Transverse colon (tissue), 4 donors: ENCODE data around the gene DENND2A. TPM values are rescaled to one million over a fixed set of nuclear protein-coding genes. Genes with fewer than 3 reads are reported as not detected.

Source experiments
- DNase-seq: peaks from one replicate; pipeline ENCODE4 v3.0.0-alpha.2; 2019
- H3K27ac ChIP-seq, 4 donors: fragments of 200-600 bp; sonication (generic); 2 replicates each; pipeline ENCODE4 v1.5.1; 2016 to 2018; ENCODE audit warnings: inconsistent platforms in 4 of 4
- H3K27me3 ChIP-seq: fragments of 200-600 bp; sonication (generic); 2 replicates; pipeline ENCODE4 v1.5.1; 2017; ENCODE audit warnings: inconsistent platforms
- H3K36me3 ChIP-seq, 4 donors: fragments of 200-600 bp; sonication (generic); 2 replicates each; pipeline ENCODE4 v1.5.1; 2017 to 2019; ENCODE audit warnings: inconsistent platforms in 4 of 4
- H3K4me1 ChIP-seq, 4 donors: fragments of 200-600 bp; sonication (generic); 2 replicates each; pipeline ENCODE4 v1.5.1; 2017 to 2020; ENCODE audit warnings: inconsistent platforms in 4 of 4
- H3K4me3 ChIP-seq, 4 donors: fragments of 200-600 bp; sonication (generic); 1 replicate in 1 of 4; 2 replicates in 3 of 4; pipeline versions ENCODE4 v1.5.1 to v1.6.1; 2017 to 2019; ENCODE audit warnings: inconsistent platforms in 4 of 4
- H3K9me3 ChIP-seq, 2 donors: fragments of 200-600 bp; sonication (generic); 2 replicates each; pipeline ENCODE4 v1.5.1; 2017 to 2019; ENCODE audit warnings: inconsistent platforms in 2 of 2
- EP300 ChIP-seq: sonication (generic); formaldehyde crosslinking; IDR thresholded peaks from one replicate; pipeline ENCODE4 v1.6.1; 2017; ENCODE audit warnings: antibody characterized with exemption, low read depth
- POLR2A ChIP-seq: fragments of 450-650 bp; IDR thresholded peaks from one replicate; pipeline ENCODE4 v1.6.1; 2016; ENCODE audit warnings: antibody characterized with exemption, mild to moderate bottlenecking, moderate library complexity
- POLR2AphosphoS5 ChIP-seq, 3 donors: sonication (generic); formaldehyde crosslinking; IDR thresholded peaks; one replicate each; pipeline ENCODE4 v1.6.1; 2016; ENCODE audit warnings: antibody characterized with exemption in 3 of 3
- WGBS, 2 donors: methylation state at CpG; one replicate each; pipeline ENCODE4 v1.1.5; 2018; ENCODE audit warnings: low coverage in 1 of 2; 5-methylcytosine and 5-hydroxymethylcytosine counted together
- in situ Hi-C, 4 donors: fragments of 200-750 bp; cut with MboI; loops; one replicate each; pipeline versions ENCODE4 v1.15.0 to v1.15.1; 2017; ENCODE audit warnings: low sequenced_read_pairs in 3 of 4, low pct_ligation_motif_present in 1 of 4, low pct_unique_long_range_greater_than_20kb in 1 of 4
- intact Hi-C: fragments of 100-400 bp; cut with DNase I; formaldehyde crosslinking; loops from one replicate; pipeline ENCODE4 v1.15.1; 2023; ENCODE audit warnings: low total_unique reads
- total RNA-seq, 4 donors: library from RNA; depleted of rRNA; stranded (reverse); fragments of >200 nt; gene quantifications; one replicate each; pipeline ENCODE4 v1.1.0, GENCODE V29; 2016
- TF ChIP-seq, protein P1 (sequence below), 5 experiments: fragments of 200-600 bp in 3 of 5; fragments of 450-650 bp in 2 of 5; sonication (generic) in 3 of 5; IDR thresholded peaks; 1 replicate in 2 of 5; 2 replicates in 3 of 5; pipeline ENCODE4 v1.5.1; 2016 to 2017; ENCODE audit warnings: antibody characterized with exemption in 5 of 5, inconsistent platforms in 3 of 5, mild to moderate bottlenecking in 2 of 5, moderate library complexity in 1 of 5

Gene DENND2A
- total RNA-seq, 4 donors from 2014 or later: 4.1 to 19.9 (median 7.1) TPM

DNA sequence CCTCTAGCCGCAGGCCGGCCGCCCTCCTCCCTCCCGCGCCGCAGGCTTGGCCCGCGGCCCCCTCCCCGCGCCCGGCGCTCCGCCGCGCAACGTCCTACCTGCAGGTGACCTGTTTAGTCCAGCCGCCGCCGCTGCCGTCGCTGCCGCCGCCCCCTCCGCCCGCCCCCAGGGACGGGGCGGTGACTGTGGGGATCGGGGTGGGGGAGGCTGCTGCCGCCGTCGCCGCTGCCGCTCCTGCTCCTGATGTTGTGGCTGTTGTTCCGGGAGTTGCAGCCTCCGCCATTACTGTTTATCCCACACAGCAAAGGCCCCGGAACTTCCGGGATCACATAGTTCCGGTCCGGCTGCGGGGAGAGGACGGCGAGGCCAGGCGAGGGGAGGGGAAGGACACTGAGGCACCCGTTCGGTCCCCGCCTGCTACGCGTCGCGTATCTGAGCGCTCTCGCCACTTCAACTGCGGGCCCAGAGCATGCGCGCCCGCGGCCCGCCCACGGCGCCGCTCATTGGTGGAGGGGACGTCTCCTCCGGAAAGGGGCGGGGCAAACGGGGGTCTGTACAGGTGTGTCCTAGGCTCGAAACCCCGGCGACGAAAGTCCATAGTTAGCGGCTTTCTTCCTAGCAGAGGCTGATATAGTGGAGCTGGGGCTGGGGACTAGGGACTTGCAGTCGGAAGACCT, 161.4 kb downstream of the DENND2A start, which contains the start of gene MKRN1:
MKRN1 (minus strand) TSS at position 444 of the 677 bp plus-strand sequence; CDS start at position 283, 161 bp downstream.
- peak within 1 kb of the TSS; percentile 96 to 98 (median 97) for H3K27ac ChIP-seq
- peak; percentile 97 for DNase-seq
- peak within 1 kb of the TSS; percentile 90 to 98 (median 94) for H3K4me3 ChIP-seq
- no peaks in the 10 kb centered on the region for H3K27me3 ChIP-seq
- 0% methylated on average over 52 of the region's 71 CpGs; no CpG with 5 or more reads in 1 of the 2 donors for WGBS, 2 donors
- no peaks in the 10 kb centered on the region for H3K36me3 ChIP-seq
- intact Hi-C loops (loop anchor here (5.0 kb wide), 1 partner anchor 173 kb away; no protein-coding TSS in a partner anchor), in situ Hi-C loops (no loop called here)
- TF ChIP-seq POLR2AphosphoS5 (IDR thresholded peaks at IDR 0.05) (peak; percentile 90 to 96 (median 90)), POLR2A (peak; percentile 91), EP300 (no peak)
- TF ChIP-seq, protein P1, sequence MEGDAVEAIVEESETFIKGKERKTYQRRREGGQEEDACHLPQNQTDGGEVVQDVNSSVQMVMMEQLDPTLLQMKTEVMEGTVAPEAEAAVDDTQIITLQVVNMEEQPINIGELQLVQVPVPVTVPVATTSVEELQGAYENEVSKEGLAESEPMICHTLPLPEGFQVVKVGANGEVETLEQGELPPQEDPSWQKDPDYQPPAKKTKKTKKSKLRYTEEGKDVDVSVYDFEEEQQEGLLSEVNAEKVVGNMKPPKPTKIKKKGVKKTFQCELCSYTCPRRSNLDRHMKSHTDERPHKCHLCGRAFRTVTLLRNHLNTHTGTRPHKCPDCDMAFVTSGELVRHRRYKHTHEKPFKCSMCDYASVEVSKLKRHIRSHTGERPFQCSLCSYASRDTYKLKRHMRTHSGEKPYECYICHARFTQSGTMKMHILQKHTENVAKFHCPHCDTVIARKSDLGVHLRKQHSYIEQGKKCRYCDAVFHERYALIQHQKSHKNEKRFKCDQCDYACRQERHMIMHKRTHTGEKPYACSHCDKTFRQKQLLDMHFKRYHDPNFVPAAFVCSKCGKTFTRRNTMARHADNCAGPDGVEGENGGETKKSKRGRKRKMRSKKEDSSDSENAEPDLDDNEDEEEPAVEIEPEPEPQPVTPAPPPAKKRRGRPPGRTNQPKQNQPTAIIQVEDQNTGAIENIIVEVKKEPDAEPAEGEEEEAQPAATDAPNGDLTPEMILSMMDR (IDR thresholded peaks at IDR 0.05): peak in 2 of 5 experiments; percentile 4 to 28
- peaks cover 14 to 37% (median 23%) of the 10 kb centered on the region in 4 donors for H3K4me1 ChIP-seq
- no peaks in the 10 kb centered on the region for H3K9me3 ChIP-seq

DNA sequence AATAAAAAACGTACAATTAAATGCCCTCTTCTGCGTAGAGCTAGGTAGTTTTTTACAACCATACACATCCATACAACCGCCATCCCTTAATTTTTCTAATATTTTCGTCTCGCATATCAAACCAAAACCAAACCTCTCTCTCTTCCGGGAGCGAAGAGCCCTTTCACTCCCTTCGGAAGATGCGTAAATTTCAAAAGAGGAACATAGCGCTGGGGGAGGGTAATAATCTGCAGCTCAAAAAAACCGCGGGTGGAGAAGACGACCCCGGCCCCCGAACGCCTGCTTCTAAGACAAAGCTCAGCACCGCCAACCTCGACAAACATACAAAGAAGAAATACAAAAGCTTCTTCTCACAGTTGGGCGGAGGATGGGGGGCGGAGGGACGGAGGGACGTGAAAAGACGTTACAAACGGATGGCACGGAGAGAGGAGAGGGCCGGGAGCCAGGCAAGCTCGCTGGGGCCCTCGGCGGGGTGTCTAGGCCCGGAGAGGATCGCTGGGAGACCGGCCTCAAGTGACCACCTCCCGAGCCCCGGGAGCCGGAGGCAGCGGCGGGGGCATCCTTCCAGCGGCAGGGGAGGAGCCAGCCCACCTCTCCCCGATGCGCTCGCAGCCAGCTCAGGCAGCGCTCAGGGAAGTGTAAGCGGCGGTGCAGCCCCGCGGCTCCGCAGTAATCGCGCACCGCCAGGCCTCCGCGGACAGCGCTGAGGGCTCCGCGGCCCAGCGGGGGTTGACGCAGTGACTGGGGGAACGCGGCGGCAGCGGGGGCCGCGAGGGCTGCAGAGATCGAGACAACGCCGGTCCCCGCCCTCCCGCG, 162.2 kb downstream of the DENND2A start:
- no peaks in the 10 kb centered on the region for H3K36me3 ChIP-seq
- TF ChIP-seq, protein P1 (IDR thresholded peaks at IDR 0.05): no peak
- TF ChIP-seq EP300: no peak
- TF ChIP-seq POLR2AphosphoS5 (IDR thresholded peaks at IDR 0.05): no peak
- no peak for TF ChIP-seq POLR2A
- no peaks in the 10 kb centered on the region for H3K27me3 ChIP-seq
- peaks cover 14 to 37% (median 23%) of the 10 kb centered on the region in 4 donors for H3K4me1 ChIP-seq
- in situ Hi-C loops (no loop called here), intact Hi-C loops (loop anchor here (5.0 kb wide), 1 partner anchor 174 kb away; no protein-coding TSS in a partner anchor)
- H3K27ac ChIP-seq: peak overlapping the region; percentile 96 to 98 (median 97)
- peak overlapping the region; percentile 90 to 98 (median 94) for H3K4me3 ChIP-seq
- 0 to 1% methylated on average over 31 to 40 of the region's 69 CpGs for WGBS, 2 donors
- DNase-seq: peak; percentile 43
- H3K9me3 ChIP-seq: no peaks in the 10 kb centered on the region

DNA sequence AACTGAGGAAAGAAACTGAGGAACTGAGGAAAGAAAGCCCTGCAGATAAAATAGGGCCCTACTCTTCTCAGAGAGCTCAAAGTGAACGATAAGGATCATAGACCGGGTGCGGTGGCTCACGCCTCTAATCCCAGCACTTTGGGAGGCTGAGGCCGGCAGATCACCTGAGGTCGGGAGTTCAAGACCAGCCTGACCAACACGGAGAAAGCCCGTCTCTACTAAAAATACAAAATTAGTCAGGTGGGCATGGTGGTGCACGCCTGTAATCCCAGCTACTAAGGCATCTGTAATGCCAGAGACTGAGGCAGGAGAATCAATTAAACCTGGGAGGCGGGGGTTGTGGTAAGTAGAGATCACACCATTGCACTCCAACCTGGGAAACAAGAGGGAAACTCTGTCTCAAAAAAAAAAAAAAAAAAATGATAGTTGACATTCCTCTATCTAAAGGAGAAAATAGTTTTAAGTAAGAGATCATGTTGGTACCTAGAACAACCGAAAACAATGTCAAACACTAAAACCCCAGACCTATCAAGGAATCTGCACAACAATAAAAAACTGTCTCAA, 163.8 kb downstream of the DENND2A start:
- H3K4me1 ChIP-seq: peaks cover 14 to 37% (median 23%) of the 10 kb centered on the region in 4 donors
- peak overlapping the region; percentile 96 to 98 (median 97) for H3K27ac ChIP-seq

More for the DNA sequence above, 163.8 kb downstream of the DENND2A start:
- intact Hi-C loops (loop anchor here (5.0 kb wide), 1 partner anchor 176 kb away; no protein-coding TSS in a partner anchor), in situ Hi-C loops (no loop called here)
- H3K9me3 ChIP-seq: no peaks in the 10 kb centered on the region
- peak overlapping the region in 3 of 4 donors; percentile 90 to 95 (median 94) for H3K4me3 ChIP-seq
- DNase-seq: no peak
- peaks cover 0 to 4% (median 0%) of the 10 kb centered on the region in 4 donors for H3K36me3 ChIP-seq
- H3K27me3 ChIP-seq: no peaks in the 10 kb centered on the region
- WGBS, 2 donors: 30 to 52% methylated on average over 1 to 11 of the region's 11 CpGs
- TF ChIP-seq, protein P1 (IDR thresholded peaks at IDR 0.05): no peak
- TF ChIP-seq EP300 (no peak), POLR2A (no peak), POLR2AphosphoS5 (IDR thresholded peaks at IDR 0.05) (no peak)
